ENCODE measurements around the gene SARNP. TPM values are rescaled to one million over a fixed set of nuclear protein-coding genes. Genes with fewer than 3 reads are reported as not detected.

The SARNP gene
- total and polyA plus RNA-seq, 9 of the 15 experiments (the other 6 are each of a cell fraction or from before 2014, with no cell fraction given): 70.1 to 400 (median 198) TPM

DNA sequence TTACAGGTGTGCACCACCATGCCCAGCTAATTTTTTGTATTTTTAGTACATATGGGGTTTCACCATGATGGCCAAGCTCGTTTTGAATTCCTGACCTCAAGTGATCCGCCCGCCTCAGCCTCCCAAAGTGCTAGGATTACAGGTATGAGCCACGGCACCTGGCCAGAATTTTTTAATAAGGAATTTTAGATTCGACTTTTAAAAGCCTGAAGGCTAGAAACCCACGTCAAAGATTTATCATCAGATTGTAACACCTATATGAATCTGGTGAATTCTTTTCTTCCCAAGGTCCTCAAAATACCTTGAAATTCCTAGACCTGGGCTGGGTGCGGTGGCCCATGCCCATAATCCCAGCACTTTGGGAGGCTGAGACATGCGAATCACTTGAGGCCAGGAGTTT is 43.9 kb upstream of the SARNP start:
- Histone ChIP-seq H3K36me3 (ENCODE audit: control insufficient read depth, insufficient read depth, low read length) (no peaks in the 10 kb centered on the region), H3K79me2 (ENCODE audit: control insufficient read depth, insufficient read depth, low read length) (no peaks in the 10 kb centered on the region), H2AFZ (ENCODE audit: low read depth, low read length) (no peak overlapping the region), H3K9me3 (replicated peaks; ENCODE audit: control insufficient read depth, insufficient read depth, low read depth, low read length) (no peaks in the 10 kb centered on the region; the same call in 1 of the 2 replicates), H3K9ac (ENCODE audit: insufficient read depth in 1 of 2, low read depth in 2 of 2, low read length in 2 of 2) (no peak overlapping the region), H3K4me2 (ENCODE audit: insufficient read depth, low read length) (no peak overlapping the region), H3K27ac (ENCODE audit: extremely low read depth, low read depth, low read length) (no peak overlapping the region), H4K20me1 (replicated peaks; ENCODE audit: control insufficient read depth, insufficient read depth, low read length) (no peaks in the 10 kb centered on the region), H3K4me3 (no peak overlapping the region), H3K4me1 (replicated peaks in 1 of 2; ENCODE audit: control insufficient read depth in 2 of 2, insufficient read depth in 2 of 2, low read length in 2 of 2) (no peaks in the 10 kb centered on the region; a peak in 1 of 5 replicates), H3K9me1 (ENCODE audit: control insufficient read depth, insufficient read depth, low read length) (no peaks in the 10 kb centered on the region), H3K27me3 (ENCODE audit: control insufficient read depth in 2 of 2, insufficient read depth in 2 of 2, low read length in 2 of 2) (no peaks in the 10 kb centered on the region)
- ChIA-PET CTCF (ENCODE audit: low intra/inter-chr PET ratio) (no interaction called here), POLR2A (no interaction called here)
- in situ Hi-C loops (cut with MboI): no loop called here
- intact Hi-C loops (cut with micrococcal nuclease): no loop called here
- no peak for ATAC-seq
- 47% methylated on average over 8 of the region's 8 CpGs for WGBS (ENCODE audit: insufficient coverage, low coverage, missing lambda C conversion rate)
- DNase-seq (ENCODE audit: extremely low read depth in 1 of 4, low spot score in 3 of 4): no peak
- TF ChIP-seq RB1 (IDR thresholded peaks at IDR 0.05; ENCODE audit: low read depth): no peak
- TF ChIP-seq PHTF2 (CRISPR knock-in tag; IDR thresholded peaks at IDR 0.05): no peak
- TF ChIP-seq RBM14 (IDR thresholded peaks at IDR 0.05; ENCODE audit: borderline replicate concordance, insufficient read depth, low read depth, low read length): no peak
- TF ChIP-seq SMARCE1 (IDR thresholded peaks at IDR 0.05): no peak
- TF ChIP-seq ZNF644 (tag; IDR thresholded peaks at IDR 0.05; ENCODE audit: low read depth): no peak
- no peak for TF ChIP-seq ELK1 (CRISPR knock-in tag; IDR thresholded peaks at IDR 0.05)
- TF ChIP-seq, protein P1, sequence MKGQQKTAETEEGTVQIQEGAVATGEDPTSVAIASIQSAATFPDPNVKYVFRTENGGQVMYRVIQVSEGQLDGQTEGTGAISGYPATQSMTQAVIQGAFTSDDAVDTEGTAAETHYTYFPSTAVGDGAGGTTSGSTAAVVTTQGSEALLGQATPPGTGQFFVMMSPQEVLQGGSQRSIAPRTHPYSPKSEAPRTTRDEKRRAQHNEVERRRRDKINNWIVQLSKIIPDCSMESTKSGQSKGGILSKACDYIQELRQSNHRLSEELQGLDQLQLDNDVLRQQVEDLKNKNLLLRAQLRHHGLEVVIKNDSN (CRISPR knock-in tag; IDR thresholded peaks at IDR 0.05): no peak
- TF ChIP-seq OTX1 (CRISPR knock-in tag; IDR thresholded peaks at IDR 0.05): no peak
- no peak for FAIRE-seq
- BruUV-seq (replicated peaks): no TSS peak

All from K562 (cell line).